ENCODE data around the gene TMEM53.

TMEM53 gene

DNA sequence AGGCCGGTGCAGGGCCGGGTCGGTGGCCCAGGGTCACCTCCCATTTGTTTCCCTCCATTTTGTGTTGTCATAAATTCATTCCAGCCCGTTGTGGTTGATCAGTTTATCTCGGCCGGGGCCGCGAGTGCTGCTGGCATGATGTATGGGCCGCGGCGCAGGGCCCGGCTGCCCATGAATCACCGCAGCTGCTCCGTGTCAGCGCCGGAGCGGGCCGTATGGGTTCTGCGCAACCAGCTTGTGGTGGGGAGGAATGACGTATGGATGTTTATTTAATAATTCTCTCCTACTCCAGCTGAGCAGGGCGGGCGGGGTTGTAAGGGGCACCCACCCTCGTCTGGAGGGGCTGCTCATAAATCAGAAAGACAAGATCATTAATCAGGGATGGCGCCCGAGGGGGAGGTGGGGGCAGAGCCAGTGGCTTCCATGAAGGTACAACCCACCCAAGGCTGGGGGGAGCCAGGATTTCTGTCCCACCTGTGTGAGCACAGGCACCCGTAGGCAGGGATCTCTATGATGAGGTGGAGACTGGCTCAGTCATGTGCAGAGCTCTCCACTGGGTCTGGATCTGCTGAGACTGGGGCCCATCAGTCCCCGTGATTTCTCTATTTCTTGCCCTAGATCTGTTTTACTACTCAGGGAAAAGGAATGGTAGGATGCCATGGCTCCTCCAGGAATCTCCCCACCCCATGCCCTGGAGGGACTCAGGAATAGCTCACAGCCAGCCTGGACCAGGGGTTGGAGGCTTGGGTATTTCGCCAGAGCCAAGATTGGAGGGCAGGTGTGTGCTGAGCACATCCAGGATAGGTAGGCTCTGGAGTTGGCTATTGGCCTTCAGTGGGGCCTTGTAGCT is 27.8 kb downstream of the TMEM53 start:
- no peak for DNase-seq (ENCODE audit: low read depth)

DNA sequence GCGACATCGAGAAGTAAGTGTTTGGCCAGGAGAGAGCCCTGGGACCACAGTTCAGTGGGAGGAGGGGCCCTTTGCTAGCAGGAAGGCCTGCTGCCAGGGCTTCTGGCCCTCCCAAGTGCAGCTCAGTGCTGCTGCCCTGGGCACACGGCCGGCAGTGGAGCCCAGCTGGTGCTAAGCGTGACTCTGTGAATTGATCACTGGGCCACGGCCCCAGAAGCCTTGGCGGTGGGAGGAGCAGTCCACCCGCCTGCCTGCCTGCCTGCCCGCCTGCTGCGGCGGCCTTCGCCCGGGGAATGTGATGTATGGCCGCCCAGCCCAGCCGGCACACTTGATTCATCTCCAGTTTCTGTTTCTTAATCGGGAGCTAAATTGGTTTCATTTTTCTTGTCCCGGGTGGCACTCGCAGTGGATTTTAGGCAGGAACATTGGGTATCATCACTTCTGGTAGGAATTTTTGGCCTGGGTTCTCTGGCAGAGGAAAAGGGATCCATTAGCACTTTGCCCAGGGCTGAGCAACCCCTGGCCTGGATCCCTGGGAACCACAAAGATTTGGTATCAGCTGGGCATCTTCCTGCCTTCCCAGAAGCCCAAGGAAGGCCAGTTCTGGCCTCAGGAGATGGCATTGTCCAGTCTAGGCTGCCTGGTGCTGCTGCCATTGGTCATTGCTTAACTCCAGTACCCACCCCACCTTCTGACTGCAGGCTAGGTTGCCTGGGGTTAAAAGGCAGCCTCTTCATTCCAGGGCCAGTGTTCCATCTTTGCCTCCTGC is 28.6 kb downstream of the TMEM53 start:
- DNase-seq (ENCODE audit: low read depth) = no peak

DNA sequence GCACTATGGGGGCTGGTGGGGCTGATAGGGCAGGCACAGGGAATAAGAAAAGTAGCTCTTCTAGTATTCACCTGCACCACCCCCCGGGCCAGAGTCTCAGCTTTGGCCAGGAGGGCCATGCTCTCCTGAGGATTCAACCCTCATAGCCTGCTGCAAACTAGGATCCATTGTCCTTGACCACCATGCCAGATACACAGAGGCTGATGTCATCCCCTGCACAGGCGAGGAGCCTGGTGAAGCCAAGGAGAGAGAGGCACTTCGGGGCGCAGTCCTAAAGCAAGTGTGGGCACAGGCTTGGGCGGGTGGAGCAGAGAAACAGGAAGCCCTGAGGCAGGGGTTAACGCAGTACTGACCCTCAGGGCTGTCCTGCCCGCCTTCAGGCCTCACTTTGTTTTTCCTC is 29.5 kb downstream of the TMEM53 start:
- no peak for DNase-seq (ENCODE audit: low read depth)

DNA sequence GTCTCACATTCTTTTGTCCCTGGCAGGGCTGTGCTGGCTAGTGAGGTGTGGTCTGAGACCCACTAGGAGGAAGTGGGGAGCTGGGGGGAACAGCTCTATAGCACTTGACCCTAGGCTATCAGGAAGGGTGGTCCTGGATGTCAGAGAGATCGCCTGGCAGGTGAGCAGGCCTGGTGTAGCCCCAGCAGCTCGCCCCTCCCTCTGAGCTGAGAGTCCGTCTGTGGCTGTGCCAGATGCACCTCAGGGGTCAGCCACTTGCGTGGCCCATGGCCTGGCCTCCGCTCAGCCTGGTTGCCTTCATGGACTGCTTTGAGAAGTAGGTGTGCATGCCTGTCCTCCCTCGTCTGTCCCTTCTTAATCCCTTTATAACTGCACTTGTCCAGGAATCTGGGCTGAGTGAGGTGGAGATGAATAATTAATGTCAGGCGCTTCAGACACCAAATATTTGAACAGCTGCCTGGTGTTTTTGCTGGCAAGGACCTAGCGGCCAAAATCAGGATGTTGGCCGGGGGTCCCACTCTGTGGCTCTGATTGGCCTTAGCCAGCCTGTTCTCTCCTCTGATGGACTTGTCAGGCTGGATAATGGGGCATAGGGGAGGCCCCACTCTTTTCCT is 30.5 kb downstream of the TMEM53 start:
- no peak for DNase-seq (ENCODE audit: low read depth)

DNA sequence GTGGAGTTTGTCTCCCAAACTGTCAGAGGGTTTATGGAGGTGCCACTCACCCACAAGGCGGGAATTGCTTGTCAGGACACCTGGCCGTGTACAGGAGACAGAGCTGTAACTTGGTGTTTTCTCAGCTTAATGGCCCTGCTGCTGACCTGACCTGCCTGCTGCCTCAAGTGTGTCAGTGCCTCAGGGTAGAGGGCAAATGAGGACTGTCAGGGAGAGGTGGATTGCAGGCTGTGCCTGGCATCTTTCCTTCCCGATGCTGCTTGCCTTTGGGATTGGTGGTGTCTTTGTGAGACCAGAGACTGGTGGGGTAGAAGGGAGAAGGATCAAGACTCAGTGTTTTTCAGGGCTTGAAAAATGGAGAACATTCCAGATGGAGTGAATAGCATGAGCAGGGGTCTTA is 31.4 kb downstream of the TMEM53 start:
- DNase-seq (ENCODE audit: low read depth) = no peak

DNA sequence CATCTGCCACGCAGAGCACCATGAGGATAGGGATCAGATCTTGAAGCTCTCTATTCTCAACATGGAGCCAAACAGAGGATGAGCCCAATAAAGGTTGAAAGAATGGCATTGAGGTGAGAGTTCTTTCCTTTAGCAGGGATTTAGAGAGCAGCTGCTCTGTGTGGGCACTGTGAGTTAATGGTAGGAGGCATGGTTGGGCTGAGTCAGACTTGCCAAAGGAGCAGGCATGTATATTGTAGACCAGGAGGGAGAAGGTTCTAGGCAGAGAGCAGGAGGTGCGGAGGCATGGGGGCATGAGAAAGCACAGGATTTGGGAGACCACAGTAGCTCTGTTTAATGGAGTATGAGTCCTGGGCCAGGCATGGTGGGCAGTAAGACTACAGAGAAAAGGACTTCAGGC is 32.0 kb downstream of the TMEM53 start:
- DNase-seq (ENCODE audit: low read depth) = no peak

DNA sequence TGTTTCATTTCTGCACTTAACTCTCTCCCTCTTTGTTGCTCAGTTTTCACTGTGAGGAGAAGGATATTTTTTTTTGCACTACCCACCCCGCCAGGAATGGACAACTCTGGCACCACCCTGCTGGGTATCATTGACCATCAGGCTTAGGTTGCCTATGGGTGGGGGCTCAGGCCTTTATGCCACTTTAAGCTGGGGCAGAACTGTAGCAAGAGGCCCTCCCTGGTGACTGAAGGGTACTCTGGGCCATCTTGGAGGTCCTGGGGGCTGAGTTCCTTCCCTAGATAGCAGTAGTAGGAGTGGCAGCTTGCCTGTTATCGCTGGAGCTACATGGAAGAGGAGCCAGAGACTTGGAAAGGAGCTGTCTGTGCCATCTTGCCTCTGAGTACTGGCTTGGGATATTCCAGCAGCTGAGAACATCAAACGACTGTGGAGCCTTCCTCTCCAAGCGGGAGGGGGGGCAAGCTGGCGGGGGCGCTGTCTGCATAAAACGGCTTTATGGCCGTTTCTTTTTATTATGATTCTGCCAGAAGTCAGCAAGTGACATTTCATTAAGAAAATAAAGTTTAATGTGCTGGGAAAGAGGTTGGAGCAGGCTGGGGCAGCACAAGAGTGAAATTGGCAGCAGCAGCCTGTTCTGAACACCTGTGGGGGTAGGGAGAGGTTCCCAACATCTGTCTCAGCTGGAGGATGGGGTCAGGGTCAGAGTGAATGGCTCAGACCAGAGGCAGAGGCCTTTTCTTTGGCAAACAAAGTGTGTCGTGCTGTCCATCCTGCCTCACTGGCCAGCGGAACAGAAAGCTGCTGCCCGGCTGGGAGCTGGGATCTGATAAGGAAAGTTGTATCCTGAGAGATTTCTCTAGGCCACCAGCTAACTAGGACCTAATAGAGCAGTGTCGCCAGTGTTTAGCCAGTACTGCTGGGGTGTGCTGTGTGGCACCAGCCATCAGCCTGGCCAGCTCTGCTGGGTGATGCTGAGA is 32.9 kb downstream of the TMEM53 start:
- DNase-seq (ENCODE audit: low read depth) = no peak

DNA sequence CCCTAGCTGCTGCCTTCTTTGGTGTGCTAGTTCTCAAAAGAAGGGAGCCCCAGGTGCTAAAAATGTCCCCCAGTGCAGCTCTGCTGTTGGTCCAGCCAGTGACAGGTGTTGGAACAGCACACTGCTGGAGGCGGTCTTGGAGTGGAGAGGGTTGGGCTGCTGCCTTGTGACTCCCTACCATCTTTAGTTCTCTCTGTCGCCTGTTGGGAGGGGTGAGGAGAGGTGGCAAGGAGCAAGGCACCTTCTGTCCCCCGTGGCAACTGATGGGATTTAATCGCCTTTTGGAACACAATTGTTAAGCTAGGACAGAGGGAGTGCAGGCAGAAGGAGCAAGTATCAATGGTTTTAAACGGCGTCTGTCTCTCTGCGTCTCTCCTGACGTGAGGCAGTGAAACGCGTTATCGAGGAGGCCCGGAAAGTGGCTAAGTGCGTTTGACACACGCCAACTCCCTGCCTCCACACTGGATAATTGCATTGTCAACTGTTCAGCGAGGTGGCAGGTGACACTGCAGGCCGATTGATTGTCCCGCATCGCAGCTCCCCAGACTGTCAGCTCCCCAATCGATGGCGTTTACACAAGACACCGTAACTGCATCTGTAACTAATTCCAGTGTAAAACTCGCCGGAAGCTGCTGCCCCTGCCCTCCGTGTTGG is 34.0 kb downstream of the TMEM53 start:
- no peak for DNase-seq (ENCODE audit: low read depth)

DNA sequence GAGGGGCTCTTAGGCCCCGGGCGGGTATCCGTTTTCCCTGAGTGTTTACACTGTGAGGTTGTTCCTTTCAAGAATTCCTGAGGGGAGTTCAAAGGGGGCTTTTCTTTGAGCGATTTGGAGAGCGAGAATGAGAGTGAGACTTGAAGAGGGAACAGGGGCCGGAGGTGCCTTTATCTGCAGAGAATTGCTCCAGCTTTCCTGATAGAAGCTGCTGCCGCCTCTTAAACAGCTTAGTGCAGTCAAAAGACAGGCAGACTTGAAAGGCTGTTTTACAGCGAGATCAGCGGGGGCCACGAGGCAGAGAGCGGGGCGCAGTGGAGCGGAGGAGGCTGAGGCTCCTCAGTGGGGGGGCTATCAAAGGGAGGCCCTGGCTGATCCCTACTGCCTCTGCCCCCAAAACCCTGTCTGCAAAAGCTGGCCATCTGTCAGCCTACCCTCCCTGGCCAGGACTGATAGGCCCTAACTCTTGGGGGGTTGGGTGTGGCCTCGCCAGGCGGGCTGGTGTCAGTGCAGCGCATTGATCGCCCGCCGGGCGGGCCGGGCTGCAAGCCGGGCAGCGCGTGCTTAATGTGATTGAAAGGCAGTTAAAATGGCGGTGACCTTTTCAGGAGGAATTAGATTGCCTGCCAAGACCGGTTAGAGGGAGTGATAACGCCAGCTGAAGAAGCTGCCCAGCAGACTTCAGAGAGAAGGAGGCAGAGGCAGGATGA is 36.4 kb downstream of the TMEM53 start:
- no peak for DNase-seq (ENCODE audit: low read depth)

DNA sequence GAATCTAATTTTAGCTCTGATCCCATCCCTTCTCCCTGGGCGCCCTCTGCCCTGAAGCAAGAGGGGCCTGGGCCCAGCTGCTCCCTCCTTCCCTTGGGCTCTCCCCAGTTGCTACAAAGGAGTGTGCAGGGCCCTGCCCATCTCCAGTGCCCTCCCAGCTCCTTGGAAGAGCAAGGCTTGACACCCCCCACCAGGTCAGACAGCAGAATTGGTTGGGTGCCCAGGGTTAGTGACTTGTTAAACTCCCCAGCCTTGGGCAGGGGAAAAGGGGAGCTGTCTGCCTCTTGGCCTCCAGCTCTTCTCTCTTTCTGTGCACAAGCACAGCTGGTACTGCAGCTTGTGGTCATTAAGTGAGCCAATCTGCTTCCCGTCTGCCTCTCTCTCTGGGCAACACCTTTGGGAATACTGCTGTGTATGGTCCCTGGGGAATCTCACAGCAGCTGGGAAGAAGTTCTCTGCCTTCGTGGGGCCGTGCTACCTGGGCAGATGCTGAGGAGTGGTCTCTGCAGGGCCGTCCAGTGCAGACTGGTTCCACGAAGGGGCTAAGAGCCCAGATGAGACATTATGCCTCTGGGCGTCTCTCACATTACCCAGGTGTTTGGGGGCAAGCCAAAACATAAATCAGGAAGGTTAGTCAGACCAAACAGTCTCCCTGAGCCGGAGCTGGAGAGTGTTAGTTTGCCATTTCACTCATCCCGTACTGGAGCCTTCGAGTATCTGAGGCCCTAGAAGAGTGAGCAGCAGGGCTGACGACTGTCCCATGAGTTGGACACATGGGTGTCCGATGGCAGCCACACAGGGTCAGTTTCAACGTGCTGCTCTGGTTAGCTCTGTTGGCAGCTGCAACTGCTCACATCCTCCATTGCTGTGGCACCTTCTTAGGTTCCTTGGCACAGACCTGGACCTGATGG is 37.3 kb downstream of the TMEM53 start:
- DNase-seq (ENCODE audit: low read depth) = no peak

DNA sequence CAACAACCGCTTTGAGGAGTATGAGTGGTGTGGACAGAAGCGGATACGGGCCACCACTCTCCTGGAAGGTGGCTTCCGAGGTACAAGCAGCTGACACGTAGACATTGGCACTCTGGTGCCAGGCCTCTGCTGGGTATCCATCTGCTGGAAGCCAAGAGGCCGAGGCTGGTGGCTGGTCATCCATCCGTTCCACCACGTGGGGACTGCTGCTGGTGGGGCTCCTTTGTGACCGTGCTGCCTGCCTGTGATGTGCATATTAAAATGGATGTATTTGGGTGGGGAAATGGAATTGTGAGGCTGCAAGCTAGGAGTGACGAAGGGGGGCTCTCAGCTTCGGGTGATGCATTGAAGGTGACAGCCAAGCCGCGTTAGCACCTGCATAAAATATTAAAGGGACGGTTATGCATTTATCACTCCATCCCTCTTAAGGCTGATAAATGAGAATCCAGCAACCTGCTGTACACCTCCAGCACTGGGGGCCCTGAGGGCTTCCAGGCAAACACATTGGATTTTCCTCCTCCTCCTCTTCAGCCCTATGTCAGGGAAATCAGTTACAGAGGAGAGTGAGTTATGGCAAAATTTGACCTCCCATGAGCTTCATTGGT is 38.1 kb downstream of the TMEM53 start:
- DNase-seq (ENCODE audit: low read depth) = no peak

DNA sequence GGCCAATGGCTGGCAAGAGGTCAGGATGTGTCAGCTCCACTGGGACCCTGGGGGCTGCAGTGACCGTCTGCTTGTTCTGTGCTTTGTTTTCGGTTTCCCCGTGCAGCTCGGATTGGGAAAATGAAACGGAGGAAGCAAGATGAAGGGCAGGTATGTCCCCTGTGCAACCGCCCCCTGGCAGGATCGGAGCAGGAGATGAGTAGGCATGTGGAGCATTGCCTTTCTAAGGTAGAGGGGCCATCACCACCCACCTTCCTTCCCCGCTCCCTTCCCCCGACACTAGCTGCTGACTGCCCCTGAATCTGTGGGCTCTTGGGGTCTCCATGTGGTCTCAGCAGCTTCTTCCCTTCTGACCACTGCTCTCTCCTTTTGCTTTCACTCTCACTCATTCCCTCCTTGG is 38.8 kb downstream of the TMEM53 start:
- DNase-seq (ENCODE audit: low read depth) = no peak

DNA sequence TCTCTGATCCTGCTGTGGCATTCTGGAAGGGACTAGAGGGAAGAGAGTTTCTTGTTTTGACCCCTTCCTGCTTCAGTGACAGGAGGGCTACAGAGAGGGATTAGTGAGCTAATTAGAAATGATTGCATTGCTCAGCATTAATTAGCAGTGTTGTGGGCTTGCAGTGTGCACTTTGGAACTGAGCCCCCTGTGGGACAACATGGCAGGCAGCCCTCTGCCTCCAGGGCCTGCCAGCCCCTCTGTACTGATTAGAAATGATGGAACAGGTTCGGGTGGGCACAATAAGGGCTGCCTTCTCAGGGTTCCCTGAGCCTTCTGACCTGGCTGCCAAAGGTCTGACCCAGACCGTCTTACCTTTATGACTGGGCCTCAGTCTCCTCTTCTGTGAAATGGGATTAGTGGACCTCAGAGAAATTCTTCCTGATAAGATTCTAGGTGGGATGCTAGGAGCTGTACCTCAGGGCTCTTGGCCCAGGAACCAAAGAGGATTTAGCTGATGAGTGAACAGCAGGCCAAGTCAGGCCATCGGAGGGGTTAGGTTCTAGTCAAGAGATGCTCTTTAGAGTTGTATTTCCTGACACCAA is 39.6 kb downstream of the TMEM53 start:
- no peak for DNase-seq (ENCODE audit: low read depth)

DNA sequence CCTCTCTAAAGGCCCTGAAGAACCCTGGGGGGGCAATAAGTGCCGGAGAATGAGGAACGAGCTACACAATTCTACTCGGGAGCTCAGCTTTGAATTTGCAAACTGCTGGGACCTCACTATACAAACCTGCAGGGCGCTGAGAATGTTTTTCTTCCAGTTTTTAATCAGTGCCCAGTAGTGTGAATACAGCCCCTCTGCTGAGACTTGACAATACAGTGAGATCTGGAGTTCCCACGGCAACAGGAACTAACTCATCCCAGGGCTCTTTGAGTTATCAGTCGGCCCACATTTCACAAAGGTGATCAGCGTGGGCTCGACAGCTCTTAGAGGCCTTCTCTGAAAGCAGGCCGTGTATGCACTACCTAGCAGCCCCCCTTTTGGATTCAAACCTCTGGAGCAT is 41.7 kb downstream of the TMEM53 start:
- no peak for DNase-seq (ENCODE audit: low read depth)

DNA sequence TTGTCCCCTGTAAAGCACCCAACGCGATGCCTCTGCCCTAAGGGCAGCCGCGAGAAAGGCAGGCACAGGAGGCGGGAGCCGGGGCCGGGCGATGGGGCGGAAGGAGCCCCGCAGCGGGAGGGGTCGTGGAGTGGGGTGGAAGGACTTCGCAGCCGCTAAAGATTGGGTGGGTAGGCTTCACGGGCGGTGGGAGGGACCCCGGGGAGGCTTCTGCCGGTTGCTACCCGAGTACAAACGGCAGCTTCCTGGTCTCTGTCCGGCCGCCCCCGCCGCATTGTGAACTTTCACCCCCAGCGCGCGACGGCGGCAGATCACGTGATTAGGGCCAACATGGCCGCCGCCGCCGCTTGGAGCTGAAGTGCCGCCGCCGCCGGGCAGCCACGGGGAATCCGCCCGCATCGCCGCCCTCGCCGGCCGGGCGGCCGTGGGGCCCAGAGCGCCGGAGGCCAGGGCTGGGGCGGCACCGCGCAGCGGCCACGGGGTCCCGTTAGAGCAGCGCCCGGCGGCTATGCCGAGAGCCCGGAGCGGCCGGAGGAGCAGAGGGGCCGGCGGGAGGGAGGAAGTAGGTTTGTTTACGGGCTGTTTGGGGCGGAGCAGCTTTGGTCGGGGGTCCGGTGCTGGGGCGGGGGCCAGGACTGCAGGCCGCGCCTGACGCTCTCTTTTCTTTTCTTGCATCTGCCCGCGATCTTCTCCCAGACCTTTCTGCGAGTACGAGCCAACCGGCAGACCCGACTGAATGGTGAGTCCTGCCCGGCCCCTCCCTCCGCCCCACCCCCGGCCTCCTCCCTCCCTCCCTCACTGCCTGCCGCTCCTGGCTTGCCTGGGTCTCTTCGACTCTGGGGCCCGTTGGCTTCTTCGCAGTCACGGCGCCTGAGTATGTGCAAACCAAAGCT is 42.4 kb downstream of the TMEM53 start:
- peak; percentile 84 for DNase-seq (ENCODE audit: low read depth)

DNA sequence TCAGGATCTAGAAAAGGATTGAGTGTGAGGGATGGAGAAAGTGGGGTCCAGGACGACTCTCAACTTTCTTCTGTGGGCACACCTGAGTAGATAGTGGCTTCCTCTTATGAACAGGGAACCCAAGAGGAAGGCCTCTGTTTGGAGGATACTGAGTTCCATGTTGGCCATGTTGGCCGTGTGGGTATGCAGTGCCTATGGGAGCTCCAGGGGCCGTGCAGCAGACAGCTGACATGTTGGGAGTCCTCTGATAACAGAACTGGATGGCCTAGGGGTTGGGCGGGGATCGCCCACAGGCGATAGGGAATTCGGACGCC is 43.0 kb downstream of the TMEM53 start:
- DNase-seq (ENCODE audit: low read depth) = no peak

DNA sequence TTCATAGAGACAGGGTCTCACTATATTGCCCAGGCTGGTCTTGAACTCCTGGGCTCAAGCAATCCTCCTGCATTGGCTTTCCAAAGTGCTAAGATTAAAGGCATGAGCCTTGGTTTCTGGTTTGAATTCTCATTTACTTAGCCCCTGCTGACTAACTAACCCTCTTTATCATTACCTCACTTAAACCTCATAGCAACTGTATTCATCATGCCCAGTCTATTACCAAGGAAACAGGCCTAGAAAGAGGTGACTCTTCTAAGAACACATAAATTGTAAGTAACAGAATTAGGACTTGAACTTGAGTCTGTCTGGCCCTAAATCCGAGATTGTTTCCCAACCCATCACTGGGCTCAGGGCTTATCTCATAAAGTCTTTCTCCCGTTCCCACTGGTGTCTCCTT is 44.2 kb downstream of the TMEM53 start:
- DNase-seq (ENCODE audit: low read depth) = no peak

Measured in stimulated activated CD8-positive, alpha-beta memory T cell treated with anti-CD3 and anti-CD28 coated beads, Interleukin-12 subunit alpha, Interleukin-12 subunit beta, amount 100 ng/mL, for 1 hour (primary cell).